GM19351 (cell line): ENCODE data around the gene CENPP.

Source experiments
- ATAC-seq: cut with Tn5 transposase; IDR thresholded peaks from one replicate; pipeline ENCODE4 v1.9.1; 2021; ENCODE audit warnings: mild to moderate bottlenecking, moderate library complexity; ENCODE audit not compliant: unreplicated experiment

CENPP gene

GRCh38 chr9:92650839-92651621 is 325.3 kb downstream of the CENPP start:
- no peak for ATAC-seq

GRCh38 chr9:92652461-92652860 is 326.7 kb downstream of the CENPP start:
- no peak for ATAC-seq

- no peak for ATAC-seq
These were observed 328.9 kb downstream of the CENPP start for GRCh38 chr9:92654481-92655301.

- no peak for ATAC-seq
These were observed 329.6 kb downstream of the CENPP start for GRCh38 chr9:92655366-92655765.

GRCh38 chr9:92655896-92656536 is 330.3 kb downstream of the CENPP start:
- no peak for ATAC-seq

- no peak for ATAC-seq
These were observed 330.8 kb downstream of the CENPP start for GRCh38 chr9:92656537-92656925.

GRCh38 chr9:92657296-92658094 is 331.7 kb downstream of the CENPP start:
- no peak for ATAC-seq

- no peak for ATAC-seq
These were observed 332.4 kb downstream of the CENPP start for GRCh38 chr9:92658176-92658575.

GRCh38 chr9:92658611-92659010 is 332.9 kb downstream of the CENPP start:
- ATAC-seq = no peak

GRCh38 chr9:92659601-92660000 is 333.8 kb downstream of the CENPP start:
- no peak for ATAC-seq

GRCh38 chr9:92660266-92660665 is 334.5 kb downstream of the CENPP start:
- ATAC-seq = no peak

- no peak for ATAC-seq
These were observed 335.4 kb downstream of the CENPP start for GRCh38 chr9:92661127-92661526.

- no peak for ATAC-seq
These were observed 336.0 kb downstream of the CENPP start for GRCh38 chr9:92661743-92662142.

- ATAC-seq = no peak
These were observed 337.4 kb downstream of the CENPP start for GRCh38 chr9:92663126-92663525.

GRCh38 chr9:92663951-92664350 is 338.2 kb downstream of the CENPP start:
- no peak for ATAC-seq

- ATAC-seq = peak; percentile 52
These were observed 338.8 kb downstream of the CENPP start for GRCh38 chr9:92664394-92665152.

- ATAC-seq = no peak
These were observed 340.1 kb downstream of the CENPP start for GRCh38 chr9:92665836-92666235.

GRCh38 chr9:92666236-92666635 is 340.5 kb downstream of the CENPP start:
- ATAC-seq = no peak

- no peak for ATAC-seq
These were observed 341.3 kb downstream of the CENPP start for GRCh38 chr9:92666912-92667532.
